ENCODE measurements around the gene CTNS. TPM values are rescaled to one million over a fixed set of nuclear protein-coding genes. Genes with fewer than 3 reads are reported as not detected.

CTNS gene
- polyA plus RNA-seq, 1 donor from 2014 or later, result 8.8 TPM

DNA sequence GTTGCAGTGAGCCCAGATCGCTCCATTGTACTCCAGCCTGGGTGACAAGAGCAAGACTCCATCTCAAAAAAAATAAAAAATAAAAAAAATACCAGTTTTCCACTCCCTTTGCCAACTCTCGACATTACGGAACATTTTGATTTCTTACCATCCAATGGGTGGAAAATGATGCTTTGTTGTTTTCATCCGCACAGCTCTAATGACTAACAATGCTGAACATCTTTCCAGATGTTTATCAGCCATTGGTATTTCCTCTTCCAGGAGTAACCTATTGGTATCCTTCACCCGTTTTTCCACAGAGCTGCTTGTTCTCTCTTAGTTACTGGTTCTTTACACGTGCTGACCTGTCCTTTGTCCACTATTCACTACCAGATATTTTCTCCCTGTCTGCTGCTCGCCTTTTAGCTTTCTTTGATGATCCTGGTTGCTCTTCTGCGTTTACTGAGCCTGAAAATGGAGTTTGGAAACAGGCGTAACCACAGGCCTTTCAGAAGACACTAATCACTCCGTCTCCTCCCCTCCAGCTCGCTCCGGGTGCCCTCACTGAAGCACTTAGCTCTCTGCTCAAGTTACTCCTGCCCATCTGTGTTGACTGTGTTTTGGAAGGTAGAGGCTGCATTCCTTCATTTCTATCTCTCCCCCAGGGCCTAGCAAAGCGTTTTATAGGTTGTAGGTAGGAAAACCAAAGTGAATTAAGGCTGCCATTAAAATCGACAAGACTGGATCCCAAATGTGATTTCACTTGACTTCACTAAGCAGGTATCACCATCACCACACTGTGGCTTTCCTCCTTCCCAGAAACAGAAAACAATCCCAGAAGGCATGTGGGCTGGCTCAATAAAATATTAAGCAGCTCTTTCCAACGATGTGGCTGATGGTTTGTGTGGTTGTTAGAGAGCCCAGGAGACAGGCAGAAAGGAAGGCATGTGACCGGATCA lies 9.5 kb upstream of the CTNS start:
- TF ChIP-seq MXI1 (conservative IDR thresholded peaks at IDR 0.05; ENCODE audit: poor library complexity, severe bottlenecking), result no peak
- TF ChIP-seq EP300 (conservative IDR thresholded peaks at IDR 0.05; ENCODE audit: poor library complexity, severe bottlenecking), result no peak
- TF ChIP-seq EZH2 (IDR thresholded peaks at IDR 0.05; ENCODE audit: borderline replicate concordance, insufficient read depth, low read length, poor library complexity, severe bottlenecking), result no peak
- no peak for TF ChIP-seq RAD21 (conservative IDR thresholded peaks at IDR 0.05)
- no peak for TF ChIP-seq POLR2AphosphoS5 (IDR thresholded peaks at IDR 0.05)
- TF ChIP-seq, protein P1, sequence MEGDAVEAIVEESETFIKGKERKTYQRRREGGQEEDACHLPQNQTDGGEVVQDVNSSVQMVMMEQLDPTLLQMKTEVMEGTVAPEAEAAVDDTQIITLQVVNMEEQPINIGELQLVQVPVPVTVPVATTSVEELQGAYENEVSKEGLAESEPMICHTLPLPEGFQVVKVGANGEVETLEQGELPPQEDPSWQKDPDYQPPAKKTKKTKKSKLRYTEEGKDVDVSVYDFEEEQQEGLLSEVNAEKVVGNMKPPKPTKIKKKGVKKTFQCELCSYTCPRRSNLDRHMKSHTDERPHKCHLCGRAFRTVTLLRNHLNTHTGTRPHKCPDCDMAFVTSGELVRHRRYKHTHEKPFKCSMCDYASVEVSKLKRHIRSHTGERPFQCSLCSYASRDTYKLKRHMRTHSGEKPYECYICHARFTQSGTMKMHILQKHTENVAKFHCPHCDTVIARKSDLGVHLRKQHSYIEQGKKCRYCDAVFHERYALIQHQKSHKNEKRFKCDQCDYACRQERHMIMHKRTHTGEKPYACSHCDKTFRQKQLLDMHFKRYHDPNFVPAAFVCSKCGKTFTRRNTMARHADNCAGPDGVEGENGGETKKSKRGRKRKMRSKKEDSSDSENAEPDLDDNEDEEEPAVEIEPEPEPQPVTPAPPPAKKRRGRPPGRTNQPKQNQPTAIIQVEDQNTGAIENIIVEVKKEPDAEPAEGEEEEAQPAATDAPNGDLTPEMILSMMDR (IDR thresholded peaks at IDR 0.05; ENCODE audit: poor library complexity, severe bottlenecking), result no peak
- TF ChIP-seq, protein P2, sequence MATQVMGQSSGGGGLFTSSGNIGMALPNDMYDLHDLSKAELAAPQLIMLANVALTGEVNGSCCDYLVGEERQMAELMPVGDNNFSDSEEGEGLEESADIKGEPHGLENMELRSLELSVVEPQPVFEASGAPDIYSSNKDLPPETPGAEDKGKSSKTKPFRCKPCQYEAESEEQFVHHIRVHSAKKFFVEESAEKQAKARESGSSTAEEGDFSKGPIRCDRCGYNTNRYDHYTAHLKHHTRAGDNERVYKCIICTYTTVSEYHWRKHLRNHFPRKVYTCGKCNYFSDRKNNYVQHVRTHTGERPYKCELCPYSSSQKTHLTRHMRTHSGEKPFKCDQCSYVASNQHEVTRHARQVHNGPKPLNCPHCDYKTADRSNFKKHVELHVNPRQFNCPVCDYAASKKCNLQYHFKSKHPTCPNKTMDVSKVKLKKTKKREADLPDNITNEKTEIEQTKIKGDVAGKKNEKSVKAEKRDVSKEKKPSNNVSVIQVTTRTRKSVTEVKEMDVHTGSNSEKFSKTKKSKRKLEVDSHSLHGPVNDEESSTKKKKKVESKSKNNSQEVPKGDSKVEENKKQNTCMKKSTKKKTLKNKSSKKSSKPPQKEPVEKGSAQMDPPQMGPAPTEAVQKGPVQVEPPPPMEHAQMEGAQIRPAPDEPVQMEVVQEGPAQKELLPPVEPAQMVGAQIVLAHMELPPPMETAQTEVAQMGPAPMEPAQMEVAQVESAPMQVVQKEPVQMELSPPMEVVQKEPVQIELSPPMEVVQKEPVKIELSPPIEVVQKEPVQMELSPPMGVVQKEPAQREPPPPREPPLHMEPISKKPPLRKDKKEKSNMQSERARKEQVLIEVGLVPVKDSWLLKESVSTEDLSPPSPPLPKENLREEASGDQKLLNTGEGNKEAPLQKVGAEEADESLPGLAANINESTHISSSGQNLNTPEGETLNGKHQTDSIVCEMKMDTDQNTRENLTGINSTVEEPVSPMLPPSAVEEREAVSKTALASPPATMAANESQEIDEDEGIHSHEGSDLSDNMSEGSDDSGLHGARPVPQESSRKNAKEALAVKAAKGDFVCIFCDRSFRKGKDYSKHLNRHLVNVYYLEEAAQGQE (IDR thresholded peaks at IDR 0.05; ENCODE audit: borderline replicate concordance), result no peak
- TF ChIP-seq SMC3 (conservative IDR thresholded peaks at IDR 0.05; ENCODE audit: poor library complexity), result no peak
- no peak for TF ChIP-seq TAF1 (IDR thresholded peaks at IDR 0.05; ENCODE audit: low read depth)
- Histone ChIP-seq H3K4me2 (ENCODE audit: low read length) (no peak overlapping the region), H3K79me2 (replicated peaks; ENCODE audit: insufficient read depth, low read length) (no peaks in the 10 kb centered on the region), H3K4me3 (ENCODE audit: low read length) (no peak overlapping the region), H3K9me3 (ENCODE audit: low read length) (no peaks in the 10 kb centered on the region), H3K9me2 (ENCODE audit: insufficient read depth, low read length) (no peaks in the 10 kb centered on the region), H3K27ac (ENCODE audit: low read length) (no peak overlapping the region), H3K9ac (ENCODE audit: low read length) (no peak overlapping the region), H3F3A (ENCODE audit: insufficient read depth, low read length, poor library complexity, severe bottlenecking) (no peaks in the 10 kb centered on the region), H3K27me3 (ENCODE audit: insufficient read depth, low read depth, low read length) (no peaks in the 10 kb centered on the region), H2AFZ (ENCODE audit: low read depth, low read length) (no peak overlapping the region), H3K36me3 (ENCODE audit: insufficient read depth, low read length) (no peaks in the 10 kb centered on the region), H4K20me1 (ENCODE audit: insufficient read depth) (no peaks in the 10 kb centered on the region)

DNA sequence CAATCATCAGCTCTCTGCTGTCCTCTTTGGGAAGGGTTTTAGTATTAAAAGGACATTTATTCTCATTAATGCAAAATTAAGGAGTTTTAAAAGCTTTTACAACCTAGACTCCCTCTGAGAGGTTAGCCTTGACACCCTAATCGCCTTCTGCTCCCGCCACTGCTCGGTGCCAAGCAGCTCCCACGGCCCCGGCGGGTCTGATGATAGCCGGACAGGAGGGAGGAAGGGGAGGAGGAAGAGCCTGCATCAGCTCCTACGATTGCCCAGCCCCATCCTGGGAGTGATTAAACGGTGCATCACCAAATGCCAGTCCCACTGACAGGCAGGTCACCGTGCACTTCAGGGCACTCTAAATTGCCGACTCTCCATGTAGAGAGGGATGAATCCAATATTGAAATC lies 8.8 kb upstream of the CTNS start:
- H3K9ac ChIP-seq (ENCODE audit: low read length), result no peak overlapping the region
- no peaks in the 10 kb centered on the region for H3K9me2 ChIP-seq (ENCODE audit: insufficient read depth, low read length)
- H4K20me1 ChIP-seq (ENCODE audit: insufficient read depth), result no peaks in the 10 kb centered on the region
- no peak overlapping the region for H3K27ac ChIP-seq (ENCODE audit: low read length)
- H3K79me2 ChIP-seq (replicated peaks; ENCODE audit: insufficient read depth, low read length), result no peaks in the 10 kb centered on the region
- H3K4me2 ChIP-seq (ENCODE audit: low read length), result no peak overlapping the region
- no peak overlapping the region for H2AFZ ChIP-seq (ENCODE audit: low read depth, low read length)
- H3K9me3 ChIP-seq (ENCODE audit: low read length), result no peaks in the 10 kb centered on the region
- no peak for TF ChIP-seq EP300 (conservative IDR thresholded peaks at IDR 0.05; ENCODE audit: poor library complexity, severe bottlenecking)
- no peak for TF ChIP-seq MXI1 (conservative IDR thresholded peaks at IDR 0.05; ENCODE audit: poor library complexity, severe bottlenecking)
- TF ChIP-seq TAF1 (IDR thresholded peaks at IDR 0.05; ENCODE audit: low read depth), result no peak
- no peak for TF ChIP-seq RAD21 (conservative IDR thresholded peaks at IDR 0.05)
- TF ChIP-seq, protein P2 (IDR thresholded peaks at IDR 0.05; ENCODE audit: borderline replicate concordance), result no peak
- TF ChIP-seq POLR2AphosphoS5 (IDR thresholded peaks at IDR 0.05), result no peak
- TF ChIP-seq SMC3 (conservative IDR thresholded peaks at IDR 0.05; ENCODE audit: poor library complexity), result no peak
- TF ChIP-seq, protein P1 (IDR thresholded peaks at IDR 0.05; ENCODE audit: poor library complexity, severe bottlenecking), result no peak
- TF ChIP-seq EZH2 (IDR thresholded peaks at IDR 0.05; ENCODE audit: borderline replicate concordance, insufficient read depth, low read length, poor library complexity, severe bottlenecking), result no peak
- no peaks in the 10 kb centered on the region for H3F3A ChIP-seq (ENCODE audit: insufficient read depth, low read length, poor library complexity, severe bottlenecking)
- no peaks in the 10 kb centered on the region for H3K27me3 ChIP-seq (ENCODE audit: insufficient read depth, low read depth, low read length)
- no peaks in the 10 kb centered on the region for H3K36me3 ChIP-seq (ENCODE audit: insufficient read depth, low read length)
- no peak overlapping the region for H3K4me3 ChIP-seq (ENCODE audit: low read length)
